KBM-7 (cell line): ENCODE data around the gene RHEB.

Experiments used
- DNase-seq: peaks from one replicate; pipeline ENCODE4 v3.0.0-alpha.2; 2015
- in situ Hi-C: fragments of 300-500 bp; cut with MboI; formaldehyde crosslinking; loops from 2 replicates; pipeline ENCODE4 v1.14.3; 2020; ENCODE audit warnings: low sequenced_read_pairs, low pct_unique_long_range_greater_than_20kb, mixed read lengths

Gene RHEB

GRCh38 chr7:151519765-151520418 is at the start of gene RHEB:
RHEB (minus strand) TSS chr7:151519895; CDS start chr7:151519511, 384 bp downstream.
- in situ Hi-C loops, result no loop called here
- peak; percentile 98 for DNase-seq

GRCh38 chr7:151566897-151567320 is 47.2 kb upstream of the RHEB start:
- DNase-seq, result peak; percentile 39

GRCh38 chr7:151565541-151565940 is 45.8 kb upstream of the RHEB start:
- in situ Hi-C loops, result no loop called here
- DNase-seq, result no peak

More at GRCh38 chr7:151566897-151567320, 47.2 kb upstream of the RHEB start:
- in situ Hi-C loops, result no loop called here

- no peak for DNase-seq
- in situ Hi-C loops, result no loop called here
Measured at GRCh38 chr7:151560243-151560642, 40.5 kb upstream of the RHEB start.

- DNase-seq, result no peak
- in situ Hi-C loops, result no loop called here
Measured at GRCh38 chr7:151559557-151560183, 40.0 kb upstream of the RHEB start.

GRCh38 chr7:151558575-151558974 is 38.9 kb upstream of the RHEB start:
- no peak for DNase-seq
- in situ Hi-C loops, result no loop called here

- in situ Hi-C loops, result no loop called here
- no peak for DNase-seq
Measured at GRCh38 chr7:151556592-151556991, 36.9 kb upstream of the RHEB start.

GRCh38 chr7:151553356-151553755 is 33.7 kb upstream of the RHEB start:
- no peak for DNase-seq
- in situ Hi-C loops, result no loop called here

GRCh38 chr7:151552352-151553028 is 32.8 kb upstream of the RHEB start:
- in situ Hi-C loops, result no loop called here
- no peak for DNase-seq

GRCh38 chr7:151551820-151552219 is 32.1 kb upstream of the RHEB start:
- in situ Hi-C loops, result no loop called here
- DNase-seq, result no peak

- in situ Hi-C loops, result no loop called here
- DNase-seq, result no peak
Measured at GRCh38 chr7:151550656-151551286, 31.1 kb upstream of the RHEB start.

GRCh38 chr7:151549644-151550043 is 29.9 kb upstream of the RHEB start:
- in situ Hi-C loops, result no loop called here
- DNase-seq, result no peak

GRCh38 chr7:151549083-151549482 is 29.4 kb upstream of the RHEB start:
- in situ Hi-C loops, result no loop called here
- DNase-seq, result no peak

GRCh38 chr7:151544183-151544582 is 24.5 kb upstream of the RHEB start:
- in situ Hi-C loops, result no loop called here
- DNase-seq, result no peak

GRCh38 chr7:151542606-151543130 is 23.0 kb upstream of the RHEB start:
- in situ Hi-C loops, result no loop called here
- DNase-seq, result no peak

GRCh38 chr7:151541709-151542499 is 22.2 kb upstream of the RHEB start:
- in situ Hi-C loops, result no loop called here
- DNase-seq, result no peak

- in situ Hi-C loops, result no loop called here
- no peak for DNase-seq
Measured at GRCh38 chr7:151540146-151540545, 20.5 kb upstream of the RHEB start.

- in situ Hi-C loops, result no loop called here
- DNase-seq, result no peak
Measured at GRCh38 chr7:151539088-151539671, 19.5 kb upstream of the RHEB start.
